K562 (cell line): Measurements from ENCODE around the gene ZFYVE21. TPM values are rescaled to one million over a fixed set of nuclear protein-coding genes. Genes with fewer than 3 reads are reported as not detected.

Experiments used
- ATAC-seq: fragments of 200-7000 bp; cut with Tn5 transposase; 3 replicates; pipeline ENCODE4 v1.9.1; 2020; ENCODE audit warnings: moderate library complexity
- BruUV-seq: library from RNA; stranded (reverse); fragments of 400-500 nt; replicated peaks from 2 replicates; lab custom pipeline; 2021; lab: Mats Ljungman, UMichigan
- CTCF ChIA-PET: fragments of 300-600 bp; formaldehyde crosslinking; extraction: SDS; loops from one replicate; lab custom pipeline; 2021; ENCODE audit warnings: low intra/inter-chr PET ratio; lab: Yijun Ruan, JAX
- POLR2A ChIA-PET: fragments of 300-600, 350-650 bp; sonication (Branson Sonifier 250); formaldehyde crosslinking; extraction: SDS; loops from one replicate; lab custom pipeline; 2021; ENCODE audit warnings: antibody characterized with exemption, inconsistent platforms; lab: Yijun Ruan, JAX
- DNase-seq, 4 experiments: peaks; one replicate each; pipeline versions ENCODE4 v3.0.0 to v3.0.0-alpha.2; 2011 to 2018; ENCODE audit warnings: low spot score in 3 of 4, mixed read lengths in 3 of 4; ENCODE audit errors: extremely low read depth in 1 of 4
- FAIRE-seq: peaks from 2 replicates; lab custom pipeline; 2011; peaks lifted over from hg19 to GRCh38; lab: Jason Lieb, UNC
- H2AFZ ChIP-seq: 2 replicates; pipeline ENCODE4 v1.6.0; 2011; ENCODE audit warnings: low read depth, low read length, control low read depth, inconsistent platforms
- H3K27ac ChIP-seq: fragments of 200-600 bp; 3 replicates; pipeline ENCODE4 v1.8.0; 2011; ENCODE audit warnings: low read depth, mild to moderate bottlenecking, control low read depth, inconsistent platforms, low read length, moderate library complexity, mixed read lengths; ENCODE audit errors: extremely low read depth
- H3K27me3 ChIP-seq, 2 experiments: fragments of 300-600 bp in 1 of 2; 2 replicates in 1 of 2; 3 replicates in 1 of 2; pipeline versions ENCODE4 v1.6.0 to v1.8.0; 2011; ENCODE audit warnings: inconsistent platforms in 2 of 2, low read length in 2 of 2, mild to moderate bottlenecking in 1 of 2, mixed read lengths in 1 of 2, moderate library complexity in 1 of 2; ENCODE audit not compliant: control insufficient read depth in 2 of 2, insufficient read depth in 2 of 2
- H3K36me3 ChIP-seq: fragments of 300-600 bp; 3 replicates; pipeline ENCODE4 v1.8.0; 2011; ENCODE audit warnings: mild to moderate bottlenecking, low read length, inconsistent platforms; ENCODE audit not compliant: control insufficient read depth, insufficient read depth
- H3K4me1 ChIP-seq, 2 experiments: fragments of 200-600 bp in 1 of 2; replicated peaks in 1 of 2; 2 replicates in 1 of 2; 3 replicates in 1 of 2; pipeline versions ENCODE4 v1.5.1 to v1.8.0; 2011; ENCODE audit warnings: inconsistent platforms in 2 of 2, low read length in 2 of 2, mild to moderate bottlenecking in 1 of 2, mixed read lengths in 1 of 2, moderate library complexity in 1 of 2; ENCODE audit not compliant: control insufficient read depth in 2 of 2, insufficient read depth in 2 of 2
- H3K4me2 ChIP-seq: 2 replicates; pipeline ENCODE4 v1.6.1; 2011; ENCODE audit warnings: low read length, control low read depth, inconsistent platforms, mixed read lengths; ENCODE audit not compliant: insufficient read depth
- H3K4me3 ChIP-seq: fragments of 200-600 bp; sonication (generic), shearing (Covaris generic); 2 replicates; pipeline ENCODE4 v1.5.1; 2016; ENCODE audit warnings: control low read depth, inconsistent platforms
- H3K79me2 ChIP-seq: fragments of 200-600 bp; 3 replicates; pipeline ENCODE4 v1.8.0; 2011; ENCODE audit warnings: low read length, inconsistent platforms; ENCODE audit not compliant: control insufficient read depth, insufficient read depth
- H3K9ac ChIP-seq, 2 experiments: 2 replicates each; pipeline versions ENCODE4 v1.6.0 to v1.6.1; 2011; ENCODE audit warnings: low read depth in 2 of 2, low read length in 2 of 2, control low read depth in 1 of 2, inconsistent platforms in 1 of 2, mild to moderate bottlenecking in 1 of 2, mixed read lengths in 1 of 2; ENCODE audit not compliant: insufficient read depth in 1 of 2
- H3K9me1 ChIP-seq: one replicate; pipeline ENCODE4 v1.6.0; 2011; ENCODE audit warnings: inconsistent platforms, mild to moderate bottlenecking, low read length, moderate library complexity; ENCODE audit not compliant: control insufficient read depth, insufficient read depth
- H3K9me3 ChIP-seq: replicated peaks from 2 replicates; pipeline ENCODE4 v1.5.1; 2011; ENCODE audit warnings: low read depth, low read length, inconsistent platforms; ENCODE audit not compliant: control insufficient read depth, insufficient read depth
- H4K20me1 ChIP-seq: replicated peaks from 2 replicates; pipeline ENCODE4 v1.6.1; 2011; ENCODE audit warnings: low read length, inconsistent platforms, mixed read lengths; ENCODE audit not compliant: control insufficient read depth, insufficient read depth
- ARID3A ChIP-seq: IDR thresholded peaks from 2 replicates; pipeline ENCODE4 v1.6.1; 2012; ENCODE audit warnings: low read depth, low read length, improper control_type of control experiment, borderline replicate concordance
- JUNB ChIP-seq: fragments of 450-650 bp; formaldehyde crosslinking; conservative IDR thresholded peaks from 2 replicates; pipeline ENCODE4 v1.4.0; 2020; ENCODE audit warnings: mild to moderate bottlenecking
- POLR2G ChIP-seq: fragments of 200-400 bp; formaldehyde crosslinking; IDR thresholded peaks from 2 replicates; pipeline ENCODE4 v1.6.1; 2017; ENCODE audit warnings: low read depth, mild to moderate bottlenecking, antibody characterized with exemption, low read length, moderate library complexity
- RBFOX2 ChIP-seq: fragments of 200-400 bp; formaldehyde crosslinking; IDR thresholded peaks from 2 replicates; pipeline ENCODE4 v1.6.1; 2017; ENCODE audit warnings: low read depth, mild to moderate bottlenecking, low read length, moderate library complexity
- WGBS: fragments of 100-300 bp; shearing (Covaris generic); methylation state at CpG from one replicate; pipeline ENCODE4 v1.1.6; 2016; ENCODE audit warnings: low coverage, mixed read lengths; ENCODE audit not compliant: insufficient coverage; ENCODE audit errors: missing lambda C conversion rate; 5-methylcytosine and 5-hydroxymethylcytosine counted together
- in situ Hi-C: fragments of 300-500 bp; cut with MboI; formaldehyde crosslinking; loops from 4 replicates; pipeline ENCODE4 v1.15.0; 2018; ENCODE audit warnings: inconsistent platforms, mixed read lengths
- intact Hi-C: fragments of 100-400 bp; cut with micrococcal nuclease; formaldehyde crosslinking; loops from 2 replicates; pipeline ENCODE4 v1.14.2; 2022
- polyA plus RNA-seq, 8 experiments: library from polyadenylated mRNA; depleted of rRNA in 4 of 8; stranded (reverse) in 5 of 8; unstranded in 3 of 8; fragments of >200 nt; fragmentation: Nextera tagmentation in 2 of 8; fragmentation: Illumina TruSeq in 1 of 8; extraction: Ambion mirVana in 2 of 8; extraction: Trizol in 1 of 8; gene quantifications; 2 replicates each; pipeline versions ENCODE4 v1.2.1 to v1.2.3, GENCODE V29; 2011 to 2014; ENCODE audit warnings: inconsistent platforms in 1 of 8, missing spikeins in 1 of 8
- total RNA-seq, 7 experiments: library from RNA; depleted of rRNA in 6 of 7; stranded (reverse); fragments of >200 nt in 6 of 7; fragmentation: Illumina TruSeq in 2 of 7; extraction: Trizol in 2 of 7; gene quantifications; 2 replicates each; pipeline versions ENCODE4 v1.2.1 to v1.2.3, GENCODE V29; 2011 to 2021; ENCODE audit warnings: low replicate concordance in 1 of 7

The ZFYVE21 gene
- total and polyA plus RNA-seq, 9 of the 15 experiments (the other 6 are each of a cell fraction or from before 2014, with no cell fraction given): 0.90 to 23.1 (median 15.6) TPM

DNA sequence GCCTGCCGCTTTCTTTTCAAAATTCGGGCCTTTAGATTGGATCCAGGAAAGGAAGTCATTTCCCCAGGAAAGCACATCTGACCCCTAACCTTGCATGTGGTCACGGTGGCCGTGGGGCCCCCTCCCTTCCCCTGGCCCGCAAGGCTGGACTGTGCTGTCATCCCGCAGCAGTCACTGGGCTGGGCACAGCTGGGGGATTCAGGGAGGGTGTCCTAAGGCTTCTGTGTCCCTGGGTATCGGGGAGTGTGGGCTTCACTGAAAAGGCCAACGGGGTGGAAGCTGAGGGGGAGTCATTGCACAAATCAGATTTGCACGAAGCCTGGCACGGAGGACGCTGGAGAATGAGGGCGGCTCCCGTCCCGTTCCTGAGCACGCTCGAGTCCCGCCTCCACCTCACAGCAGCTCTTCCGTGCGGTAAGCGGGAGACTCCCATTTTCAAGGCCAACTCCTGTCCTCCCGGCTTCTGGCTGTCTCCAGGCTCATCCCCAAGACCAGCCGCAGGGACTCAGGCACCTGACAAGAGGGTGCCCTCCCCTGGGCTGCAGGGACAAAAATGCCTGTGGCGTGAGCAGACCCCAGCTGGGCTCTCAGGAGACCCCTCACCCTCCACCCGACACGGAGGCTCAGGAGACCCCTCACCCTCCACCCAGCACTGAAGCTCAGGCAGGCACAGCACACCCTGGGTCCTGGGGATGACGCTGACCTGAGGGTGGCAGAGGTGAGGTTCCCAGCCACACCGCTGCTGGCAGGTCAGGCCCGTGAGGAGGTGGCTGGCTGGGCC is 9.9 kb upstream of the ZFYVE21 start:
- no peak for FAIRE-seq
- ChIA-PET POLR2A (interaction anchor here (0.6 to 2.6 kb wide), 4 partner anchors 8 to 16 kb away, joined by 3 to 9 read pairs (median 4); partner anchors contain the start of genes XRCC3 and ZFYVE21), CTCF (no interaction called here)
- no peaks in the 10 kb centered on the region for H3K9me3 ChIP-seq
- H3K4me2 ChIP-seq: no peak overlapping the region
- H3K4me3 ChIP-seq: no peak overlapping the region
- H3K9ac ChIP-seq: peak overlapping the region in 1 of 2 experiments; percentile 2; a peak in 1 of 4 replicates
- H3K9me1 ChIP-seq: no peaks in the 10 kb centered on the region
- 89% methylated on average over 15 of the region's 28 CpGs for WGBS
- H3K27me3 ChIP-seq: no peaks in the 10 kb centered on the region
- H3K27ac ChIP-seq: no peak overlapping the region
- H3K4me1 ChIP-seq: peaks cover 0 to 24% of the 10 kb centered on the region in 2 experiments; a peak in 2 of 5 replicates
- TF ChIP-seq ARID3A: no peak
- TF ChIP-seq RBFOX2: 0 out of 2 replicates have a peak, but pooled peaks have one; percentile 23
- TF ChIP-seq POLR2G: peak; percentile 55; the same call in 1 of the 2 replicates
- TF ChIP-seq JUNB (CRISPR knock-in tag): no peak
- peaks cover 83% of the 10 kb centered on the region; the same call in 2 of the 3 replicates for H3K36me3 ChIP-seq
- no peak for DNase-seq
- H3K79me2 ChIP-seq: no peaks in the 10 kb centered on the region
- H4K20me1 ChIP-seq: no peaks in the 10 kb centered on the region
- no peak for ATAC-seq
- intact Hi-C loops (no loop called here), in situ Hi-C loops (no loop called here)
- no peak overlapping the region for H2AFZ ChIP-seq
- no TSS peak for BruUV-seq
